Measurements from ENCODE around the gene GNG12. TPM values are rescaled to one million over a fixed set of nuclear protein-coding genes. Genes with fewer than 3 reads are reported as not detected.

The GNG12 gene
- total RNA-seq, 1 donor from 2014 or later = 71.5 TPM

GRCh38 chr1:67713057-67713846 is 120.0 kb downstream of the GNG12 start:
- intact Hi-C loops (cut with DNase I) = no loop called here
- peaks cover 70% of the 10 kb centered on the region for H3K4me1 ChIP-seq
- TF ChIP-seq, protein P1, sequence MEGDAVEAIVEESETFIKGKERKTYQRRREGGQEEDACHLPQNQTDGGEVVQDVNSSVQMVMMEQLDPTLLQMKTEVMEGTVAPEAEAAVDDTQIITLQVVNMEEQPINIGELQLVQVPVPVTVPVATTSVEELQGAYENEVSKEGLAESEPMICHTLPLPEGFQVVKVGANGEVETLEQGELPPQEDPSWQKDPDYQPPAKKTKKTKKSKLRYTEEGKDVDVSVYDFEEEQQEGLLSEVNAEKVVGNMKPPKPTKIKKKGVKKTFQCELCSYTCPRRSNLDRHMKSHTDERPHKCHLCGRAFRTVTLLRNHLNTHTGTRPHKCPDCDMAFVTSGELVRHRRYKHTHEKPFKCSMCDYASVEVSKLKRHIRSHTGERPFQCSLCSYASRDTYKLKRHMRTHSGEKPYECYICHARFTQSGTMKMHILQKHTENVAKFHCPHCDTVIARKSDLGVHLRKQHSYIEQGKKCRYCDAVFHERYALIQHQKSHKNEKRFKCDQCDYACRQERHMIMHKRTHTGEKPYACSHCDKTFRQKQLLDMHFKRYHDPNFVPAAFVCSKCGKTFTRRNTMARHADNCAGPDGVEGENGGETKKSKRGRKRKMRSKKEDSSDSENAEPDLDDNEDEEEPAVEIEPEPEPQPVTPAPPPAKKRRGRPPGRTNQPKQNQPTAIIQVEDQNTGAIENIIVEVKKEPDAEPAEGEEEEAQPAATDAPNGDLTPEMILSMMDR (IDR thresholded peaks at IDR 0.05) = no peak
- TF ChIP-seq POLR2AphosphoS5 (IDR thresholded peaks at IDR 0.05; ENCODE audit: insufficient read depth in 1 of 2, low read depth in 1 of 2) = peak in 1 of 2 donors; percentile 30
- no peak overlapping the region for H3K4me3 ChIP-seq
- no peaks in the 10 kb centered on the region for H3K36me3 ChIP-seq
- peak overlapping the region; percentile 44 for H3K27ac ChIP-seq
- H3K9me3 ChIP-seq = no peaks in the 10 kb centered on the region
- no peaks in the 10 kb centered on the region for H3K27me3 ChIP-seq
- no peak for DNase-seq (ENCODE audit: extremely low spot score in 2 of 2)

DNA sequence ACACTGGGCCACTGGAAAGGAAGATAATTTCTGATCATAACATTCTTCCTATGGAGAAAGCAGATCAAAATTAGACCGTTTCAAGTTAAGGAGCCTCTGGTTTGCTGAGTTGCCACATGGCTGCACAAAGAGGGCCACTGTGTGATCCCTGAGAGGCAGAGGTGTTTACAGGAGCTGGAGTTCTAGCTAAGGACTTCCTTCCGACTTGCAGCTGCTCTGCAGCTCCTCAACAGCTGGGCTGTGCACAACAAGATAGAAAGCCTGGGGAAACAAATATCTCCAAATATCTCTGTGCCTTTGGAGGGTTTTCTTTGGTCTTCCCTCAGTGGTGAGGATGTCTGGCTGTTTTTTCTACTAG is 121.4 kb downstream of the GNG12 start:
- Histone ChIP-seq H3K4me3 (no peak overlapping the region), H3K9me3 (no peaks in the 10 kb centered on the region), H3K27me3 (no peaks in the 10 kb centered on the region), H3K4me1 (peaks cover 67% of the 10 kb centered on the region), H3K27ac (no peak overlapping the region), H3K36me3 (no peaks in the 10 kb centered on the region)
- DNase-seq (ENCODE audit: extremely low spot score in 2 of 2) = no peak
- intact Hi-C loops (cut with DNase I) = no loop called here
- TF ChIP-seq, protein P1 (IDR thresholded peaks at IDR 0.05) = no peak
- TF ChIP-seq POLR2AphosphoS5 (IDR thresholded peaks at IDR 0.05; ENCODE audit: insufficient read depth in 1 of 2, low read depth in 1 of 2) = no peak
- TF ChIP-seq POLR2A (IDR thresholded peaks at IDR 0.05) = no peak

DNA sequence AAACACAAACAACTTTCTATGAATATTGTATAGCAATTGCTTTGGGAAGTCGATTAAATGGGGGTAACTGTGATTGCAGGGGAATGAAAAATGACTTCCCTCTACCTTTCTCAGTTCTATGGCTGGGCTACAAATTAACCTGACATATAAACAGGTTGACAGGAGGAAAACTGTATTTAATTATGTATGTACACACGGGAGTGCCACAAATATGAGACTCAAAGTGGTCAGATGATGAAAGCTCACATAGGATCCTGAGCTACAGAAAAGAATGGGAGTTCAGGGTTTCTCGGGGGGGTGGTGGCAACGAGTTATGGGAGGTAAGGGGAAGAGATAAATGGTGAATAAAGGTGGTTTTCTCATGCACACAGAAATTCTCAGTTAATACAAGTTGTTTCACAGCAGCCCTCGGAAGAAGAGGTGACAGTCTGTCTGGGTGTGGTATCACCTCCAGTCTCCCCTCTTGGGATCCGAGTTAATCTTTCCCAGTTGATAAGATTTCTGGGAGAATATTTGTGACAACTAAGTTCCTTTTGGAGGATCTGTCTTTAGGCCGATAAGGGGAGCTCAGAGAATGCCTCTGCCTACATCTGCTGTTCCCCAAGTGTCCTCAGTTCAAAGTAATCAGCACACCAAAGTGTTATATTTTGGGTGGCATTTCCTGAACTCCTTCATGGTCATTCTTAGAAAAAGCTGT is 122.0 kb downstream of the GNG12 start:
- no peaks in the 10 kb centered on the region for H3K36me3 ChIP-seq
- H3K4me1 ChIP-seq = peaks cover 65% of the 10 kb centered on the region
- H3K9me3 ChIP-seq = no peaks in the 10 kb centered on the region
- H3K4me3 ChIP-seq = no peak overlapping the region
- no peak for DNase-seq (ENCODE audit: extremely low spot score in 2 of 2)
- intact Hi-C loops (cut with DNase I) = no loop called here
- H3K27ac ChIP-seq = no peak overlapping the region
- TF ChIP-seq, protein P1 (IDR thresholded peaks at IDR 0.05) = no peak
- TF ChIP-seq POLR2AphosphoS5 (IDR thresholded peaks at IDR 0.05; ENCODE audit: insufficient read depth in 1 of 2, low read depth in 1 of 2) (no peak), POLR2A (IDR thresholded peaks at IDR 0.05) (no peak)
- no peaks in the 10 kb centered on the region for H3K27me3 ChIP-seq

GRCh38 chr1:67710417-67710816 is 122.8 kb downstream of the GNG12 start:
- H3K9me3 ChIP-seq = no peaks in the 10 kb centered on the region
- DNase-seq (ENCODE audit: extremely low spot score in 2 of 2) = no peak
- H3K27ac ChIP-seq = peak overlapping the region; percentile 36
- no peaks in the 10 kb centered on the region for H3K27me3 ChIP-seq
- peaks cover 58% of the 10 kb centered on the region for H3K4me1 ChIP-seq
- no peak overlapping the region for H3K4me3 ChIP-seq
- TF ChIP-seq, protein P1 (IDR thresholded peaks at IDR 0.05) = no peak
- TF ChIP-seq POLR2A (IDR thresholded peaks at IDR 0.05) (no peak), POLR2AphosphoS5 (IDR thresholded peaks at IDR 0.05; ENCODE audit: insufficient read depth in 1 of 2, low read depth in 1 of 2) (peak in 1 of 2 donors; percentile 29)
- intact Hi-C loops (cut with DNase I) = no loop called here
- H3K36me3 ChIP-seq = peaks cover 0 to 5% of the 10 kb centered on the region in 2 donors

GRCh38 chr1:67708606-67709005 is 124.7 kb downstream of the GNG12 start:
- Histone ChIP-seq H3K27me3 (no peaks in the 10 kb centered on the region), H3K9me3 (no peaks in the 10 kb centered on the region), H3K36me3 (peaks cover 0 to 23% of the 10 kb centered on the region in 2 donors), H3K4me3 (no peak overlapping the region), H3K4me1 (peaks cover 47% of the 10 kb centered on the region), H3K27ac (peak overlapping the region; percentile 12)
- no peak for TF ChIP-seq POLR2A (IDR thresholded peaks at IDR 0.05)
- peak in 1 of 2 donors; percentile 46 for TF ChIP-seq POLR2AphosphoS5 (IDR thresholded peaks at IDR 0.05; ENCODE audit: insufficient read depth in 1 of 2, low read depth in 1 of 2)
- no peak for DNase-seq (ENCODE audit: extremely low spot score in 2 of 2)
- intact Hi-C loops (cut with DNase I) = no loop called here
